Measurements from ENCODE around the gene KIAA1217. TPM values are rescaled to one million over a fixed set of nuclear protein-coding genes. Genes with fewer than 3 reads are reported as not detected.
"Not testable (repeated sequence)": the region's sequence is repeated elsewhere in the genome, so short reads cannot be mapped to it uniquely, and the experiment has no call there.

KIAA1217 gene
- total RNA-seq, 1 donor from 2014 or later, result 5.9 TPM

DNA sequence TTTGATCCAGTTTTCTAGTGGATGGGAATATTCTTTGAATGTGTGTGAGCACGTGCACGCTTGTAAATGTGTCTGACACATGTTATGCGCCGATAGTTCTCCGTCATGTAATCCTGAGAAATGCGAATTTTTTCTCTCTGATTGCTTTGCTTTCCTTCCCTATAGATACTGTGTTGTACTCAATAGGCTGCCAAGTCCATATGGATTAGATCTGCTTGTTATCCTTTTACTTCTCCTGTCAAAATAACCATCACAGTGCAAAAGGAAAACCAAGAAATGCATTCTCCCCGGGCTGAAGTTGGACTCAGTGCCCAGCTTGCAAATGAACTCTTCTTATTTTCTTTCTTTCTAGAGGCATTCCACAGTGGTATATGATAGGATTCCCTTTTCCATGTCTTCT lies 131.9 kb downstream of the KIAA1217 start:
- no peak for DNase-seq

DNA sequence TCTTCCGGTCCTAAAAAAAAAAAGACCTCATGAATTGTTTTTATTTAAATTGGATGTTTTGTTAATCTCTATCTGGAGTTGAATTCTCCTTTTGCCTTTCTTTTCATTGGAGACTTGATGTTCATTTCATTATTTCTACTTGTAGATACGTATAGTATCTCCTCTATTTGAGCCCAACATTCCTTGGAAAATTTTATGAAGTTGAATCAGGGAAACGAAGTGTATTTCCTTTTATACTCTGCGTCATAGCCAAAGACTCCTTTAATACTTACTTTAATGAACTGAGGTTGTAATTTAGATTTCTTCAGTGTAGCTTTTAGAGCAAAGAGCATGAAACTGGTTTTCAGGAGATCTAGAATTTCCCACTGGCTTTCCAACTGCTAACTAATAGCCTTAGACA lies 132.4 kb downstream of the KIAA1217 start:
- DNase-seq, result no peak

DNA sequence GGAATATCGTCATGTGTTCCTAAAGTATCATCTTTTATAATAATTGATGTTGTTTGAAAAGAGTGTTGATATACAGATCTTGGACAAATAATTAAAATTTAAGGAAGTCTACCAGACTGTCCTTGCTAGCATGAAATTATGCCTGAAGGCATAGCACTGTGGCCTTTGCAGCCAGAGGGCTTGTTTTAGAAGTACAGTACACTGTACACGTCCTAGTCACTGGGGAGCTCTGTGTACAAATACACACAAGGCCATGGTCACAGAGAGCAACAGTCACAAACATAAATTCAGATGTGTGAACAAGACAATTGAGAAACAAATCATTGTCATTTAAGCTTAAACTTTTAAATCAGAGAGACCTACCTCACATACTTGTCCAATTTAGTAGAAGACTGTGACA lies 133.0 kb downstream of the KIAA1217 start:
- DNase-seq, result no peak

DNA sequence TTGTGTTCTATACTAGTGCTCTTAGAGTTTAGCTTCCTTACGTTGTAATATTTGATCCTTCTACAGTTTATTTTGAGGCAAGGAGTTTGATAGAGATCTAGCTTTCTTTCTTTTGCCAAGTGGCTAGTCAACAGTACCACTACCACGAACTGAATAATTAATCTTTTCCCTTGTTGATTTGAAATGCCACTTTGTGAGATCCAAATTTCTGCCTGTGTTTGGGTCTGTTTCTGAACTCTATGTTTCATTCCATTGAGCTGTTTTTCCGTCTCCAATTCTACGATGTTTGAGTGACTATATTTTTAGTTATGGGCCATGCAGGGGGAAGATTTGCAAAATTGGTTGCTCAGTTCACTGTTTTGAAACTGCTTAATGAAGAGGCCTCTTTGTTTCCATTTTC lies 134.7 kb downstream of the KIAA1217 start:
- DNase-seq, result no peak

DNA sequence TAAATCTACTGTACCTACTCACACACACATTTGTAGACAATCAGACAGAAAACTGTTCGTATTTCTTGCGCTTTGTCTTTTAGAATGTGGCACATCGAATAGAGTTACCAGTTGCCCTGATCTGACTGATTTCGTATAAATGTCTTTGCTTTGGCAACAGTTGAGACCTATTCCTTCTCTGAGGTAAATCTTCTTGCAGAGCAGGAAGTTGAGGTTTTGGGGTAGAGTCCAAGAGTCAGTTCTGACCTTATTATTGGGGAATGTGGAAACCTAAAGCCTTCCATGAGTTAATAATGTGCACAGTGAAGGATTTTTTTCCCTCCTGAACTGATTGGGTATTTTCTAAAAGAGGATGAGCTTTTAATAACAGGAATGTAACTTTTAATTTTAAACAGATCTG lies 135.3 kb downstream of the KIAA1217 start:
- no peak for DNase-seq

DNA sequence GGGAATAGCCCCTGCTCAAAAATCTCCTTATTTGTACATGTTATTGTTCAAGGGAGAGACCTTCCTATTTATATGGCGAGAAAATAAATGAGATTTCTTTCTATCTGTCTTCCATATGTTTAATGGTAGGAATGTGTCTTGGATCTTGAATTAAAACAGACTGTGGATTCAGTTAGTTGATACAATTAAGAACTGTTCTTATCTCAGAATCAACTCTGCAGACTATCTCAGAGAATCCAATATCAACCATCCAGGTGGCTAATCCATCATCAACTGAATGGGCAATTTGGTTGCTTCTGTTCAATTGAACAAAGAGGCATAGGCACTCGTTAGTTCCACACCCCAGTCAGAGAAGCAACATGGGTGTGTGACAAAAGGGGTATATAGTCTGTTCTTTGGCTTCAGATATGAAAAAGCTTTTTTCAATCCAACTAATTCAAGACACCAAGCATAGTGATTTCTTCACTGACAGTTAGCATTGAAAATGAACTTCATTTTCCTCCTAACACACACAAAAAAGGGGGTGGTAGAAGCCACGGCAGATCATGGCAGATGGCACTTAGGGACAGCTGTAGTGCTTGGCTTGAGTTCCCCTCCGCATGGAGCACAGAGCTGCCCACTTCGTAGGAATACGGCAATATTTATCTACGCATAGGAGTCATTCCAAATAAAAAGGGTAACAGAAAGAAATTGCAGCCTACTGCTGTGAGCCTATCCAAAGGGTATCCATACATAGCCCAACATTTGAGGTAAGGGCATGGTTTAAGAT lies 135.9 kb downstream of the KIAA1217 start:
- DNase-seq, result no peak

DNA sequence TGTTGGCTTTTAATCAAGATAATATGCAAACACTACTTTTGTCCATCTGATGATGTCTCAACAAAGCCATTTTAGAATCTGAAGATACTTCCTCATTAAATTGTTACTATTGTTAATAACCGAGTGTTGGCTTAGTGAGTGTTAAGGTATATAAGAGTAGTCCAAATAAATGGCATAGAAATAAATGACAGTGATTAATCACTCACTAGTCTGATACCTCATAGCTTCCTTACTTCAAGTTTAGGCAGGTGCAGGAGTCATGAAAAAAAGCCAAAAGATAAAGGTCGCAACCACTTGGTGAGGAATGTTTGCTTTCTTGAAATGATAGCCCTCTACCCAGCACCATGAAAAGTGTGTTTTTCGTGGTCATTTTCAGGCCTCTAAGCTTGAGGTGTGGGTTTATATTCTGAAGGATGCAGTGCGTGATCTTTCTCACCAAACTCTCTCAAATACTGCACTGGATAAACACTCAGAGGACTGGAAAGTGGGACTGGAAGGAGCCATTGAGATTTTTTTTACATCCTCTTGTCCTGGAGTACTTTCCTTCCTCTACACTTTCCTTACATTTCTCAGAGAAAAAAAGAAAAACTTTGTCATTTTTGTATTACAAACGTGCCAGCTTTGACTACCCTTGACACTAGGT lies 138.1 kb downstream of the KIAA1217 start:
- no peak for DNase-seq

DNA sequence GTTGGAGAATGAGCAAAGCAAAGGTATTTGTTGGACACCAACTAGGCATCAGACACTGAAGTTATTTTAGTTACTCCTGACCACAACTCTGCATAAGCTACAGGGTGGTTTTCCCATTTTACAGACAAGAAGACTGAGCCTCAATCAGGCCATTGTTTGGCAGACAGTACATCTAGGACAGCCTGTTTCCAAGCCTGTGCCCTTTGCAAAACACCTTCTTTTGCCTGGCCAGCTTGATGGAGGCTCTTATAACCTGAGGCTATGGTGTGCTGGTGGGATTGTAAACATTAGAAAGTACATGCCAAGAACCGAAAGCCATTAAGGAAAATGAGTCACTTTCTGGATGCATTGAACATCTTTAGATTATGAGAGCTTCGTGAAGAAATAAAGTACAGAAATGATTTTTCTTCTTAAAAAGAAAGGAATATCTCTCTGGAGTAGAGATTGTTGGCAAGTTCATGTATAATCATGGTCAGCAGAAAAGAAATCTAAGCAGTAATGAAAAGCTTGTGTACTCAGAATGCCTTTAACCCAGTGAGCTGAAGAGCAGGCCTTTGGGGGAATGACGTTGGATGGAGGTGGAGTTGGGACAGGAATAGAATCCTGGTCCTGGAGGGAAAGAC lies 140.6 kb downstream of the KIAA1217 start:
- DNase-seq, result no peak

DNA sequence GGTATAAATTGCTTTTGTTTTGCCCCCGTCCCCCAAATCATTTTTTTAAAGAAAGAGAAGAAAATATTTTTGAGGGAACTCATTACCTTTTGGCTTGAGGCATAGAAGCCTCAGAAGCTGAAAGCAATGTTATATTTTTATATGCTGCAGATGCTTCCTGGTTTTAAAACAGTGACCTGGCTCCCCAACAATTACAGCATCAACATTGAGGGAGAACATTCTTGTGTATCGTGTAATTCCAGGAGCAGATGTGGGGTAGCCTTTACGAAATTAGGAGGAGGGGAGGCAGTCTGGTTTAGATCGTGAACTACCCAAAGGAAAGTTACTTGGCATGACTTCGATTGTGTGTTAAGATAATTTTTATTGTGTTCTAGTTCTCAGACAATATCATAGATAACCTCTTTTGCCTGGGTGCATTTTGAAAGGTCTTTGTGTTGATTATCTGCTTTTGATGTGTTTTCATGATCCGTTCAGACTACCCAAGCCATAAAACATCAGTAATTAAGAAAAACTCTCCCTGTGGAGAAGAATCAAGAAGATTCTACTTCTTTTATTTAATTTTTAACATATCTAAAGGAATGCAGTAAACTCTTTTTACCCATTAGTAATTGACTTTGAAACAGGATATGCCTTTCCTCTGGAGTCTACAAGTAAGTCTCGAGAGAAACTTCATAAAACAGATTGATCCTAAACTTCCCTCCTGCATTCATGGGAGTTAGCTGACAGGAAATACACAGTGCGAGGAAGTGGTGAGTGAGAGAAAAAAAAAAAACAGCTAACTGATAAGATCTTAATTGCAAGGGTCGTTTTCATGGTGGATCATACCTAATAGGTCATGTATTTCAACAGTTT lies 141.4 kb downstream of the KIAA1217 start:
- DNase-seq, result no peak

DNA sequence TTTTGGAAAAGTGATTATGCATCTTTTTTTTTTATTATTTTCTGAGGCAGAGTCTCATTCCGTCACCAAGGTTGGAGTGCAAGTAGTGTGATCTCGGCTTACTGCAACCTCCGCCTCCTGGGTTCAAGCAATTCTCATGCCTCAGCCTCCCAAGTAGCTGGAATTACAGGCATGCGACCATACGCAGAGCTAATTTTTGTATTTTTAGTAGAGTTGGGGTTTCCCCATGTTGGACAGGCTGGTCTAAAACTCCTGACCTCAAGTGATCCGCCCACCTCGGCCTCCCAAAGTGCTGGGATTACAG lies 141.9 kb downstream of the KIAA1217 start:
- not testable (repeated sequence) for DNase-seq

DNA sequence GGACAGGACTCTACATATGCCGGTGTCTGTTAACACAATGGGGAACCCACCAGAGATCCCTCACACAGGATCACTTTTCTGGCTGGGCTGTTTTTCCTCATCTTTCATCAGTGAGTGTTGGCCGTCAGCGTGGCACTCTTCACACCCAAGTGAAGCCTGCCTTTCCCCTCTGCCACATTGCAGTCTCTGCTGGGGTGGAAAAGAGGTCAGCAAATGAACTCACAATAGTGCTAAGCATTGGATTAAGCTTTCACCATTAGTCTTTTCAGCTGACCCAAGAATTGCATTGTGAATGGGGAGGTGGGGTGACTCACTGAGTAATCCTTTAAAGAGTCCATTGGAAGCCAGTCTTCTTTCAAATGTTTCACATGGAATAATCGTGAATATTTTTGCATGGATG lies 143.0 kb downstream of the KIAA1217 start:
- DNase-seq, result no peak

DNA sequence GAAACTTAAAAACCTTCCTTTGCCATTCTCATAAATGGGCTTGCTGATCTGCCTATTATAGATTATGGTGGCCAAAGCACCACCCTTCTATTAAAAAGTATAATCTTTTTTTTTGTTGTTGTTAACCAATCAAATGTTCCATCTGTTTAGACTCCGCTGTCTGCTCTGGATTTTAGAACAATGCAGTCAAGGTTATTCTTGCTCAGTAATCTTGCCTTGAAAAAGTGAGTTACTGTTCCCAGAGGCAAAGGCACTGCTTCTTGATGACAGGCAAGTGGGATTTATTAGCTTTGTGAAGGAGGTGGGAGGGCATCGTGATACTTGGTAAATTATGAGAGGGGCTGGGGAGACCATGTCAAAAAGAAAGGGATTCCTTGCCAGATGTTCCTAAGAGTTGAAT lies 143.5 kb downstream of the KIAA1217 start:
- DNase-seq, result no peak

DNA sequence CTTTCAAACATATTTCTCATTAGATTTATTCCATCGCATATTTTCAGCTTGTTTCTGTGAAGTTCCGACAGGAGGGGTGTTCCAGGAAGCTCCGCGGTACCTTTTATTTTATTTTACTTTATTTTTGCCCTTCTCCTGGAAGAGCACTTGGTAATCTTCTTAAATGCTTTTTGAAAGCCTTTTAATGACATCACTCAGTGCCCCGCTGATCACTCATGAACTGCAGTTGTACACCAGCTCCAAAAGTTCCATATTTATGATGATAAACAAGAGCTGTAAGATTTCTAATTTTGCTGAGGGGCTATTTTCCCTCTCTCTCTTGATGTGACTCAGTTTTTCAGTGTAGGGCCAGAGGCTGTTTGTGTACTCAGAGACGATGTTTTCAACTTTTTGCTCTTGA lies 144.4 kb downstream of the KIAA1217 start:
- DNase-seq, result no peak

DNA sequence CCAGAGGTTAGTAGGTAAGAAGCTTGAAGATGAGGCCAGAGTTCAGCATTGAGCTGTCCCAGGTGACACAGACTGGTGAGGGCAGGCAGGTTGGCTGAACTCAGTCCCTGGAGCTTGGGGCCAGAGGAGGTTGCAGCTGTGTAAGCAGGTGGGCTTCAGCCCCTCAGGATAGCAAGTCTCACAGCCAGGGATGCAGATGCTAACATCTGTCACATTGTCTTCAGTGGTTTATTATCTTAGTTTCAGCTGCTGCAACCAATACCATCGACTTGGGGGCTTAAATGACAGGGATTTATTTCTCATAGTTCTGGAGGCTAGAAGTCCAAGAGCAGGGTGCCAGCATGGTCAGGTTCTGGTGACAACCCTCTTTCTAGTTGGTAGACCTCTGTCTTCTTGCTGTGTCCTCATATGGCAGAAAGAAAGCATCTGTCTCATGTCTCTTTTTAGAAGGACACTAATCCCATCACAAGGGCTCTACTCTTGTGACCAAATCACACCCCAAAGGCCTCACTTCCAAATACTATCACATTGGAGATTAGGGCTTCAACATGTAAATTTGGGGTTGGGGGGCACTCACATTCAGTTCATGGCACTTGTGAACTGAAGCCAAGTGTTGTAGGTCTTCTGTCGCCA lies 146.2 kb downstream of the KIAA1217 start:
- no peak for DNase-seq

DNA sequence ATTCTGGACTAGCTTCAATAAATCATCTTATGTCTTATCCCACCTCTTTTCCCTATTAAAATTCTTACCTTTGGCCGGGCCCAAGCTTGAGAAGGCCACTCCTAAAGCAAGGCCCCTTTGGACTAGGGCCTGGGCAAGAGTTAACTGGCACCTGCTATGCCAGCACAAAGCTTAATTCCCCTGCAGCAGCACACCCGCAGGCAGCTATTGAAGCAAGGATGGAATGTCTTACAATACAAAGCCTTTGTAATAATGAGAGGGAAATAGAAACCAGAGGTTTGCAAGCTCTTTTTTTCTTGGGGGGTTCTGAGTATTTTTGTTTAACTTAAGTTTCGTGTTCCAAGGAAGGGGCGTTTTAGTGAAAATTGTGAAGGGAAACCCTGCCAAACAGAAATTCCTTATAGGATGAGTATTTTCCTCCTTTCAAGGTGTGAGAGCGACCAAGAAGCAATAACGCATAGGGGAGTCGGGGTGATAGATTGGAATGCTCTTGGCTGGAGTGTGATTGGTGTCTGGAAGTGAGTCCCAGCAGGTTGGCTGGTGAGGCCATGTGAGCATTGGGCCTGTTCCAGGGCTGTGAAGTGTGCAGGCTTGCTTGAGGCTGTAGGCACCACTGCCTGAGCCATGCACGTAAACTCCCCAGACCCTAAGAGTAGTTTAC lies 148.5 kb downstream of the KIAA1217 start:
- DNase-seq, result no peak

DNA sequence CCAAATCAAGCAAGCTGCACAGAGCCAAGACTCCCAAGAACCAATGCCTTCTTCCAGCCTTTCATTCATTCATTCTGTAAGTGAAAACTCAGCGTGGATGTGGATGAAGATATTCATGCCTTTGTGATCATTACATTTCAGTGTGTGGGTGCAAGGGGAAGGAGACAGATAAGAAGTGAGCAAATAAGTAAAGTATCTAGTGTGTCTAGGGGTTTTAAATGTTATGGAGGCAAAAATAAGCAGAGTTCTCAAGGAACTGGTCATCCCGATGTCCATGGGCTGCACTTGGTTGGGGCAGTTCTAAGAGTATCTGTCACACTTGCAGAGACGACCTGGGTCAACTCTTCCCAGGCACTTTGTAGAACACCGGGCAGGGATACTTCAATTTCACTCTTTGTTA lies 149.1 kb downstream of the KIAA1217 start:
- no peak for DNase-seq

DNA sequence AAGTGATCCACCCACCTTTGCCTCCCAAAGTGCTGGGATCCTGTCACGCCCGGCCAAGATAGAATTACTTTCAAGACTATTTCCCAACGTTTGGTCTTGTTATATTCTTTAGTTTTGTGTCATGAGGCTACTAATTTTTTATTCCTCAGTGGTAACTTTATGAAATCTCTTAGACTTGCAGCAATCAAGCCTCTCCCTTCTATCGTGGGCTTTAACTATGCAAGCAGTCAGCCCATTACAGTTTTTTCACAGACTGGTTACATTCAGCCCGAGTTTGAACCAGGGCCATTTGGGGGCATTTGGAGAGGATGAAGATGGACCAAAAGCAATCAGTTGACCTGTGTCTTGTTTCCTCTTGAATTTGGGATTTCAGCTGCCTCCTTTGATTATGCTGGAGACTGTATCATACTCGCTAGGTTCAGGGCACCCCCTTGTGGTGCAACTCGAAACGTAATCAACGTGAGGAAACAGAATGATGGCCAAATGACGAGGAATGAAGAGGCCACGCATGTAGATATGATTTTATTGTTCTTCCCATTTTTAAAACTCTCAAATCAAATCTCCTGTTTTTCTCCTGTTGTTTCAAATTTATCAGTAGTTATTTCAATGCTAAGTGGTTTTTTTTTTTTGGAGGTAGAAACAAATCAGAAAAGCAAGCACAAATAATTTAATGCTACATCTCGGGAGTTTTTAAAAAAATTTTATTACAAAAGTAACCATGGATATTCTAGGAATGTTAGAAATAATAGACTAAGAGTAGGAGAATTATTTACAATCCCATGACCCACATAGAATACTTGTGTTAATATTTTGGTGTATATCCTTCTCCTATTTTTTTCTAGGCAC lies 151.6 kb downstream of the KIAA1217 start:
- peak; percentile 8 for DNase-seq

DNA sequence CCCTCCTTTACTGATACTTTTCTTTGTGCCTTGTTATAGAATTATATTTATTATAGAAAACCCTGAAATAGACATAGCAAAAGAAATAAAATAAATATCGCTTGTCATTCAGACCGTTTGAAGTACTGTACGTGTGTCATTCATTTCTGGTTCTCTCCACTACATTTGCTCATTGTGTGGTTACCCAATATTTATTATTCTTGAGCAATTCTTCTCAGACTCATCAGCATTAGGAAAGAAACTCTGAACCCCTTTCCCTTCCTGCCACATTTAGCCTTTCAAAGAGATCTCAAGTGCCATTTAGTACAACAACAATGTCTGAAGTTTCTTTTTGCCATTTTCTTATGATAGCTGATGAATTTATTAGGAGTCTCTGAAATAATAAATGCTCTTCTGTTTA lies 154.1 kb downstream of the KIAA1217 start:
- no peak for DNase-seq

DNA sequence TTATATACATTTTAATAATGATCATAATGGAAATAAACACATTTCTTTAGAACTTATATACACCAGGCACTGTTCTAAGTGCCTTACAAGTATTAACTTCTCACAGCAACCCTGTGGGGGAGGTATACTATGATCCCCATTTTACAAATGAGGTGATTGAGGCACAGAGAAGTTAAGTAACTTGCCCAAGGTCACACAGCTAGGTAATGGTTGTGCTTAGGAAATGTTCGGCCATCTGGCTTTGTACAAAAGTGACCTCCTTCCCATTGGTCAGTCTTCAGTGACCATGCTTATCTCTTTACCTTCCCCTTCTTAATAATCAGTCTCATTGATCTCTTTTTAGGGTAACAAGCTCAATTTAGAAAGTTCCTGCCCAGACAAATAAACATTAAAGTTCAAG lies 158.8 kb downstream of the KIAA1217 start:
- no peak for DNase-seq

DNA sequence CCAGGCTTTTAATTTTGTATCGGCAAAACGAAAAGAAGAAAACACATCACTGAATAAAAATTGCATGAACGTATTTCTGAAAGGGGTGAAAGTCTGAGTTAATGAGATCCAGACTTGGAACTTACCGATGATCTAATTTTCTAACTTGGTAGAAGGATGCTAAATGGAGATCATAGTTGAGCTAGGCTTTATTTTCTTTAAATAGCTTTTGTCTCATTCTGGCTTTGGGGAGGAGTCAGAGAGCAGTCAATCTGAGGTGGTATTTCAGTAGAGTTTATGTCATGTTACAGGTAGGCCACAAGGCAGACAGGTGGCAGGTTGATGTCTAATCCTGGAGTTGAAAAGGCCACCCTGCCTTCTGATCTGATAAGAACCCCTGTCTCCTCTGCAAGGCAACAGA lies 161.9 kb downstream of the KIAA1217 start:
- DNase-seq, result no peak

DNA sequence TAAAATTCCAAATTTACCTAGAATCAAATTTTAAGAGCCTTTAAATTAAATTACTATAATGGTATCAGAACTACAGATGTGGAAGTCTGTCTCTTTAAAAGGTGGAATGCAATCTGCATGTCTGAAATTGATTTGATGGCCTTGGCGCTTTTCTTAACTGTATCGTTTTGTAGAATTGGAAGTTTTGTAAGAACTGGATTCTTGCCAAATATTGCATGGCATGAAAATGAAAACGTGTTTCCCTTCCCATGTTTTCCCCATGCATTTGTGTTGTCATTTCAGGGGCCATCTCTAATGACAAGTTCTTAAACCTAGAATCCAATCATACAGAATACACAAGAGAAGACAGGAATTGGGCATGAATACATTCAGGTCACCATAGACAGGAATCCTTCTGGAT lies 162.5 kb downstream of the KIAA1217 start:
- no peak for DNase-seq
